ENCODE measurements around the gene KCNMA1.

- TF ChIP-seq CTCF (IDR thresholded peaks at IDR 0.05): no peak
- TF ChIP-seq POLR2AphosphoS5 (IDR thresholded peaks at IDR 0.05): no peak
- no peak for TF ChIP-seq EP300 (IDR thresholded peaks at IDR 0.05)
- no peak for TF ChIP-seq POLR2A (IDR thresholded peaks at IDR 0.05; ENCODE audit: low read depth)
Measured at GRCh38 chr10:77587416-77587790, 50.2 kb downstream of the KCNMA1 start.
